NCI-H1105 treated with DMSO at 0.1 percent for 48 hours (cell line): ENCODE measurements around the gene NR3C2.

Experiments used
- DNase-seq: peaks from one replicate; lab custom pipeline; 2025; lab: John Stamatoyannopoulos, UW

Gene NR3C2

GRCh38 chr4:148312956-148313490 is 129.2 kb downstream of the NR3C2 start:
- no peak for DNase-seq

GRCh38 chr4:148311526-148311925 is 130.7 kb downstream of the NR3C2 start:
- DNase-seq = no peak

- no peak for DNase-seq
Measured at GRCh38 chr4:148310756-148311155, 131.5 kb downstream of the NR3C2 start.

- DNase-seq = no peak
Measured at GRCh38 chr4:148305751-148306150, 136.5 kb downstream of the NR3C2 start.

GRCh38 chr4:148302416-148302815 is 139.8 kb downstream of the NR3C2 start:
- no peak for DNase-seq

- DNase-seq = no peak
Measured at GRCh38 chr4:148300877-148301276, 141.3 kb downstream of the NR3C2 start.

GRCh38 chr4:148299337-148299736 is 142.9 kb downstream of the NR3C2 start:
- no peak for DNase-seq

- DNase-seq = no peak
Measured at GRCh38 chr4:148296498-148296897, 145.7 kb downstream of the NR3C2 start.

GRCh38 chr4:148295642-148296041 is 146.6 kb downstream of the NR3C2 start:
- no peak for DNase-seq

GRCh38 chr4:148293571-148293970 is 148.6 kb downstream of the NR3C2 start:
- no peak for DNase-seq

GRCh38 chr4:148292686-148293085 is 149.5 kb downstream of the NR3C2 start:
- DNase-seq = no peak

- no peak for DNase-seq
Measured at GRCh38 chr4:148289740-148290139, 152.5 kb downstream of the NR3C2 start.

GRCh38 chr4:148288448-148288847 is 153.8 kb downstream of the NR3C2 start:
- no peak for DNase-seq

- no peak for DNase-seq
Measured at GRCh38 chr4:148287111-148287510, 155.1 kb downstream of the NR3C2 start.

- no peak for DNase-seq
Measured at GRCh38 chr4:148286012-148286411, 156.2 kb downstream of the NR3C2 start.

GRCh38 chr4:148283665-148284064 is 158.5 kb downstream of the NR3C2 start:
- DNase-seq = no peak

- no peak for DNase-seq
Measured at GRCh38 chr4:148278310-148278709, 163.9 kb downstream of the NR3C2 start.

- DNase-seq = no peak
Measured at GRCh38 chr4:148275266-148275665, 166.9 kb downstream of the NR3C2 start.

- no peak for DNase-seq
Measured at GRCh38 chr4:148273501-148273986, 168.7 kb downstream of the NR3C2 start.

- DNase-seq = no peak
Measured at GRCh38 chr4:148271166-148271565, 171.0 kb downstream of the NR3C2 start.

GRCh38 chr4:148270630-148271029 is 171.6 kb downstream of the NR3C2 start:
- DNase-seq = no peak

- no peak for DNase-seq
Measured at GRCh38 chr4:148268835-148269234, 173.4 kb downstream of the NR3C2 start.

GRCh38 chr4:148266921-148267320 is 175.3 kb downstream of the NR3C2 start:
- DNase-seq = no peak

GRCh38 chr4:148266240-148266639 is 176.0 kb downstream of the NR3C2 start:
- no peak for DNase-seq

GRCh38 chr4:148265627-148266026 is 176.6 kb downstream of the NR3C2 start:
- DNase-seq = no peak
